Measurements from ENCODE around the gene EYA4.

DNA sequence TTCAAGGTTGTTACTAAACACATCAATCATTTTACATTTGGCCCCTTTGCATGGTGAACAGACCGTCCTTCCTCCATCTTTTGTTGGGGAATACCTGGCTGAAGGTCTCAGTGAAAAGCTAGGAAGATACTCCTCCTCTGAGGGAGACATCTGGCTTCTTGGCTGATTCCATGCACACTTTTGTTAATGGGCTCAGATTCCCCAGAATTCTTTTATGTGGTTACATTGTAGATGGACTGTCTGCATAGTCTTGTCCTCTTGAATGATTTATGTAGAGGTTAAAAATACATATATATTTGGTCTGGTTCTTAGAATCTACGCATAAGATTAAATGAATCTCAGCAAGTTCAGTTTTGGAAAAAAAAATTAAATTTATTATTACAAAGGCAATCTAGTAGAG is 167.0 kb downstream of the EYA4 start:
- no peak for TF ChIP-seq TCF7 (CRISPR knock-in tag; IDR thresholded peaks at IDR 0.05; ENCODE audit: low read depth)
- no peak for TF ChIP-seq ZNF396 (CRISPR knock-in tag; IDR thresholded peaks at IDR 0.05; ENCODE audit: borderline replicate concordance)
- TF ChIP-seq, protein P1, sequence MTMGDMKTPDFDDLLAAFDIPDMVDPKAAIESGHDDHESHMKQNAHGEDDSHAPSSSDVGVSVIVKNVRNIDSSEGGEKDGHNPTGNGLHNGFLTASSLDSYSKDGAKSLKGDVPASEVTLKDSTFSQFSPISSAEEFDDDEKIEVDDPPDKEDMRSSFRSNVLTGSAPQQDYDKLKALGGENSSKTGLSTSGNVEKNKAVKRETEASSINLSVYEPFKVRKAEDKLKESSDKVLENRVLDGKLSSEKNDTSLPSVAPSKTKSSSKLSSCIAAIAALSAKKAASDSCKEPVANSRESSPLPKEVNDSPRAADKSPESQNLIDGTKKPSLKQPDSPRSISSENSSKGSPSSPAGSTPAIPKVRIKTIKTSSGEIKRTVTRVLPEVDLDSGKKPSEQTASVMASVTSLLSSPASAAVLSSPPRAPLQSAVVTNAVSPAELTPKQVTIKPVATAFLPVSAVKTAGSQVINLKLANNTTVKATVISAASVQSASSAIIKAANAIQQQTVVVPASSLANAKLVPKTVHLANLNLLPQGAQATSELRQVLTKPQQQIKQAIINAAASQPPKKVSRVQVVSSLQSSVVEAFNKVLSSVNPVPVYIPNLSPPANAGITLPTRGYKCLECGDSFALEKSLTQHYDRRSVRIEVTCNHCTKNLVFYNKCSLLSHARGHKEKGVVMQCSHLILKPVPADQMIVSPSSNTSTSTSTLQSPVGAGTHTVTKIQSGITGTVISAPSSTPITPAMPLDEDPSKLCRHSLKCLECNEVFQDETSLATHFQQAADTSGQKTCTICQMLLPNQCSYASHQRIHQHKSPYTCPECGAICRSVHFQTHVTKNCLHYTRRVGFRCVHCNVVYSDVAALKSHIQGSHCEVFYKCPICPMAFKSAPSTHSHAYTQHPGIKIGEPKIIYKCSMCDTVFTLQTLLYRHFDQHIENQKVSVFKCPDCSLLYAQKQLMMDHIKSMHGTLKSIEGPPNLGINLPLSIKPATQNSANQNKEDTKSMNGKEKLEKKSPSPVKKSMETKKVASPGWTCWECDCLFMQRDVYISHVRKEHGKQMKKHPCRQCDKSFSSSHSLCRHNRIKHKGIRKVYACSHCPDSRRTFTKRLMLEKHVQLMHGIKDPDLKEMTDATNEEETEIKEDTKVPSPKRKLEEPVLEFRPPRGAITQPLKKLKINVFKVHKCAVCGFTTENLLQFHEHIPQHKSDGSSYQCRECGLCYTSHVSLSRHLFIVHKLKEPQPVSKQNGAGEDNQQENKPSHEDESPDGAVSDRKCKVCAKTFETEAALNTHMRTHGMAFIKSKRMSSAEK (CRISPR knock-in tag; IDR thresholded peaks at IDR 0.05; ENCODE audit: borderline replicate concordance): no peak
- TF ChIP-seq, protein P2, sequence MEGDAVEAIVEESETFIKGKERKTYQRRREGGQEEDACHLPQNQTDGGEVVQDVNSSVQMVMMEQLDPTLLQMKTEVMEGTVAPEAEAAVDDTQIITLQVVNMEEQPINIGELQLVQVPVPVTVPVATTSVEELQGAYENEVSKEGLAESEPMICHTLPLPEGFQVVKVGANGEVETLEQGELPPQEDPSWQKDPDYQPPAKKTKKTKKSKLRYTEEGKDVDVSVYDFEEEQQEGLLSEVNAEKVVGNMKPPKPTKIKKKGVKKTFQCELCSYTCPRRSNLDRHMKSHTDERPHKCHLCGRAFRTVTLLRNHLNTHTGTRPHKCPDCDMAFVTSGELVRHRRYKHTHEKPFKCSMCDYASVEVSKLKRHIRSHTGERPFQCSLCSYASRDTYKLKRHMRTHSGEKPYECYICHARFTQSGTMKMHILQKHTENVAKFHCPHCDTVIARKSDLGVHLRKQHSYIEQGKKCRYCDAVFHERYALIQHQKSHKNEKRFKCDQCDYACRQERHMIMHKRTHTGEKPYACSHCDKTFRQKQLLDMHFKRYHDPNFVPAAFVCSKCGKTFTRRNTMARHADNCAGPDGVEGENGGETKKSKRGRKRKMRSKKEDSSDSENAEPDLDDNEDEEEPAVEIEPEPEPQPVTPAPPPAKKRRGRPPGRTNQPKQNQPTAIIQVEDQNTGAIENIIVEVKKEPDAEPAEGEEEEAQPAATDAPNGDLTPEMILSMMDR (IDR thresholded peaks at IDR 0.05): no peak
- TF ChIP-seq NR1H2 (CRISPR knock-in tag; IDR thresholded peaks at IDR 0.05): no peak
